ENCODE results near the gene NDUFS7.
A peak's percentile ranks its signal among the peaks of the same experiment; 100 is the strongest.

NDUFS7 gene

GRCh38 chr19:1400281-1401137 is 16.8 kb downstream of the NDUFS7 start:
- H3K9me3 ChIP-seq (ENCODE audit: control insufficient read depth, low read length) = no peaks in the 10 kb centered on the region
- peak overlapping the region; percentile 62 for H3K4me3 ChIP-seq (ENCODE audit: insufficient read depth, low read depth, low read length, poor library complexity, severe bottlenecking)
- H3K27me3 ChIP-seq (replicated peaks; ENCODE audit: control insufficient read depth, insufficient read depth, low read length, poor library complexity, severe bottlenecking) = no peaks in the 10 kb centered on the region
- peaks cover 24% of the 10 kb centered on the region for H3K4me1 ChIP-seq (ENCODE audit: control insufficient read depth, insufficient read depth, low read length, poor library complexity, severe bottlenecking)
- H3K36me3 ChIP-seq (ENCODE audit: control insufficient read depth, insufficient read depth, low read length) = no peaks in the 10 kb centered on the region
- no peak overlapping the region for H3K27ac ChIP-seq (ENCODE audit: insufficient read depth, low read length, poor library complexity, severe bottlenecking)
- no peak for DNase-seq

- Histone ChIP-seq H3K4me1 (ENCODE audit: control insufficient read depth, insufficient read depth, low read length, poor library complexity, severe bottlenecking) (peaks cover 21% of the 10 kb centered on the region), H3K27ac (ENCODE audit: insufficient read depth, low read length, poor library complexity, severe bottlenecking) (peak within 1 kb of the TSS; percentile 32)
- DNase-seq = peak in 2 of 3 donors; percentile 28 to 33
Observed at GRCh38 chr19:1401138-1401888, 17.6 kb downstream of the NDUFS7 start, which contains the start of gene GAMT. Gene GAMT, minus strand, starts transcription at chr19:1401542. Its CDS starts 66 bp downstream, at chr19:1401476.

GRCh38 chr19:1401889-1402217 is 18.1 kb downstream of the NDUFS7 start:
- H3K36me3 ChIP-seq (ENCODE audit: control insufficient read depth, insufficient read depth, low read length) = no peaks in the 10 kb centered on the region
- no peaks in the 10 kb centered on the region for H3K9me3 ChIP-seq (ENCODE audit: control insufficient read depth, low read length)
- no peak overlapping the region for H3K27ac ChIP-seq (ENCODE audit: insufficient read depth, low read length, poor library complexity, severe bottlenecking)
- H3K4me1 ChIP-seq (ENCODE audit: control insufficient read depth, insufficient read depth, low read length, poor library complexity, severe bottlenecking) = peaks cover 21% of the 10 kb centered on the region
- peak overlapping the region; percentile 62 for H3K4me3 ChIP-seq (ENCODE audit: insufficient read depth, low read depth, low read length, poor library complexity, severe bottlenecking)
- DNase-seq = no peak
- H3K27me3 ChIP-seq (replicated peaks; ENCODE audit: control insufficient read depth, insufficient read depth, low read length, poor library complexity, severe bottlenecking) = no peaks in the 10 kb centered on the region

More at GRCh38 chr19:1401138-1401888, 17.6 kb downstream of the NDUFS7 start, which contains the start of gene GAMT:
- H3K36me3 ChIP-seq (ENCODE audit: control insufficient read depth, insufficient read depth, low read length) = no peaks in the 10 kb centered on the region
- peak within 1 kb of the TSS; percentile 62 for H3K4me3 ChIP-seq (ENCODE audit: insufficient read depth, low read depth, low read length, poor library complexity, severe bottlenecking)
- H3K27me3 ChIP-seq (replicated peaks; ENCODE audit: control insufficient read depth, insufficient read depth, low read length, poor library complexity, severe bottlenecking) = no peaks in the 10 kb centered on the region
- no peaks in the 10 kb centered on the region for H3K9me3 ChIP-seq (ENCODE audit: control insufficient read depth, low read length)

GRCh38 chr19:1402411-1403070 is 18.8 kb downstream of the NDUFS7 start:
- Histone ChIP-seq H3K36me3 (ENCODE audit: control insufficient read depth, insufficient read depth, low read length) (no peaks in the 10 kb centered on the region), H3K27me3 (replicated peaks; ENCODE audit: control insufficient read depth, insufficient read depth, low read length, poor library complexity, severe bottlenecking) (no peaks in the 10 kb centered on the region), H3K4me1 (ENCODE audit: control insufficient read depth, insufficient read depth, low read length, poor library complexity, severe bottlenecking) (peaks cover 19% of the 10 kb centered on the region), H3K9me3 (ENCODE audit: control insufficient read depth, low read length) (no peaks in the 10 kb centered on the region), H3K4me3 (ENCODE audit: insufficient read depth, low read depth, low read length, poor library complexity, severe bottlenecking) (peak overlapping the region; percentile 62), H3K27ac (ENCODE audit: insufficient read depth, low read length, poor library complexity, severe bottlenecking) (no peak overlapping the region)
- DNase-seq = no peak

GRCh38 chr19:1406774-1407527 is 23.2 kb downstream of the NDUFS7 start:
- DNase-seq = peak; percentile 98 to 99 (median 99)
- H3K4me1 ChIP-seq (ENCODE audit: control insufficient read depth, insufficient read depth, low read length, poor library complexity, severe bottlenecking) = peaks cover 41% of the 10 kb centered on the region
- no peaks in the 10 kb centered on the region for H3K9me3 ChIP-seq (ENCODE audit: control insufficient read depth, low read length)
- H3K4me3 ChIP-seq (ENCODE audit: insufficient read depth, low read depth, low read length, poor library complexity, severe bottlenecking) = peak overlapping the region; percentile 39
- peak overlapping the region; percentile 95 for H3K27ac ChIP-seq (ENCODE audit: insufficient read depth, low read length, poor library complexity, severe bottlenecking)
- no peaks in the 10 kb centered on the region for H3K27me3 ChIP-seq (replicated peaks; ENCODE audit: control insufficient read depth, insufficient read depth, low read length, poor library complexity, severe bottlenecking)
- no peaks in the 10 kb centered on the region for H3K36me3 ChIP-seq (ENCODE audit: control insufficient read depth, insufficient read depth, low read length)

DNA sequence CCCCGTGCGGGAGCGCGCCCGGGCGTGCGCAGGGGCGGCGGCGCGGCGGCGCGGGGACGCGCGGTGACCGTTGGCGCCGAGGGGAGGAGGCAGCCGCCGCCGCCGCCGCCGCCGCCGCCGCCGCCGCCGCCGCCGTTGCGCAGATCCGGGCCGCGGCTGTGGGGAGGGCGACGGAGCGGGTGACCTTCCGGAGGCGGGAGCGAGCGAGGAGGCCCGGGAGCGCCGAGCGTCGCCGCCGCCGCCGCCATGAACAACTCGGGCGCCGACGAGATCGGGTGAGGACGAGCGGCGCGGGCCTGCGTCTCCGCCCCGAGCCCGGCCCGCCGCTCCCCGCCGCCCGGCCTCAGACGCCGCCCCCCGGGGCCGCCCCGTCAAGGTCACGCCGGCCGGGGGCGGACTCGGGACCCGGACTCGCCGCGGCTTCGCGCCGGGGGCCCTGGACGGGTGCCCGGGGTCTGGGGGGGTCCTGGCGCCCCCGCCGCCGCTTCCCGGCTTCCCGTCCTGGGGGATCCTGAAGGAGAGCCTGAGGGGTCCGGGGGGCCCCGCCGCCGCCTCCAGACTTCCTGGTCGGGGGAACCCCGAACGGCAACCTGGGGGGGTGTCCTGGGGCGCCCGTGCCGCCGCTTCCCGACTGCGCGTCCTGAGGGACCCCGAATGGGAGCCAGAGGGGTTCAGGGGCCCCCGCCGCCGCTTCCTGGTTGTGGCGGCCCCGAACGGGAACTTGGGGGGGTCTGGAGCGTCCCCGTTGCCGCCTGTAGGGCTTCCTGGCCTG is 24.0 kb downstream of the NDUFS7 start, which contains the start of gene DAZAP1:
Gene DAZAP1, plus strand, starts transcription at position 59 of the 772 bp plus-strand sequence. Its CDS starts 188 bp downstream, at position 247.
- peaks cover 47% of the 10 kb centered on the region for H3K4me1 ChIP-seq (ENCODE audit: control insufficient read depth, insufficient read depth, low read length, poor library complexity, severe bottlenecking)
- DNase-seq = peak; percentile 16 to 29 (median 29)

GRCh38 chr19:1408300-1409203 is 24.8 kb downstream of the NDUFS7 start:
- Histone ChIP-seq H3K27ac (ENCODE audit: insufficient read depth, low read length, poor library complexity, severe bottlenecking) (peak overlapping the region; percentile 95), H3K36me3 (ENCODE audit: control insufficient read depth, insufficient read depth, low read length) (peaks cover 4% of the 10 kb centered on the region), H3K4me3 (ENCODE audit: insufficient read depth, low read depth, low read length, poor library complexity, severe bottlenecking) (peak overlapping the region; percentile 96), H3K4me1 (ENCODE audit: control insufficient read depth, insufficient read depth, low read length, poor library complexity, severe bottlenecking) (peaks cover 47% of the 10 kb centered on the region), H3K27me3 (replicated peaks; ENCODE audit: control insufficient read depth, insufficient read depth, low read length, poor library complexity, severe bottlenecking) (no peaks in the 10 kb centered on the region), H3K9me3 (ENCODE audit: control insufficient read depth, low read length) (no peaks in the 10 kb centered on the region)
- DNase-seq = peak; percentile 34 to 50 (median 37)

More for the DNA sequence above, 24.0 kb downstream of the NDUFS7 start, which contains the start of gene DAZAP1:
- Histone ChIP-seq H3K36me3 (ENCODE audit: control insufficient read depth, insufficient read depth, low read length) (no peaks in the 10 kb centered on the region), H3K4me3 (ENCODE audit: insufficient read depth, low read depth, low read length, poor library complexity, severe bottlenecking) (peak within 1 kb of the TSS; percentile 96), H3K27me3 (replicated peaks; ENCODE audit: control insufficient read depth, insufficient read depth, low read length, poor library complexity, severe bottlenecking) (no peaks in the 10 kb centered on the region), H3K27ac (ENCODE audit: insufficient read depth, low read length, poor library complexity, severe bottlenecking) (peak within 1 kb of the TSS; percentile 95), H3K9me3 (ENCODE audit: control insufficient read depth, low read length) (no peaks in the 10 kb centered on the region)

GRCh38 chr19:1409204-1410005 is 25.7 kb downstream of the NDUFS7 start:
- peak overlapping the region; percentile 96 for H3K4me3 ChIP-seq (ENCODE audit: insufficient read depth, low read depth, low read length, poor library complexity, severe bottlenecking)

More at GRCh38 chr19:1409204-1410005, 25.7 kb downstream of the NDUFS7 start:
- H3K9me3 ChIP-seq (ENCODE audit: control insufficient read depth, low read length) = no peaks in the 10 kb centered on the region
- H3K36me3 ChIP-seq (ENCODE audit: control insufficient read depth, insufficient read depth, low read length) = peaks cover 6% of the 10 kb centered on the region
- H3K27ac ChIP-seq (ENCODE audit: insufficient read depth, low read length, poor library complexity, severe bottlenecking) = peak overlapping the region; percentile 95
- no peak for DNase-seq
- H3K27me3 ChIP-seq (replicated peaks; ENCODE audit: control insufficient read depth, insufficient read depth, low read length, poor library complexity, severe bottlenecking) = no peaks in the 10 kb centered on the region
- H3K4me1 ChIP-seq (ENCODE audit: control insufficient read depth, insufficient read depth, low read length, poor library complexity, severe bottlenecking) = peaks cover 47% of the 10 kb centered on the region
